Osteocyte (in vitro differentiated cells): ENCODE data around the gene ITGAD. TPM values are rescaled to one million over a fixed set of nuclear protein-coding genes. Genes with fewer than 3 reads are reported as not detected.
A peak's percentile ranks its signal among the peaks of the same experiment; 100 is the strongest.

Experiments used
- DNase-seq: peaks from one replicate; pipeline ENCODE4 v3.0.0; 2021; ENCODE audit warnings: mixed read lengths; ENCODE audit not compliant: unreplicated experiment; ENCODE audit errors: extremely low spot score
- H3K27ac Mint-ChIP-seq: one replicate; pipeline ENCODE4 v1.8.0; 2021; ENCODE audit warnings: mild to moderate bottlenecking, mixed read lengths; ENCODE audit not compliant: unreplicated experiment
- H3K27me3 Mint-ChIP-seq: one replicate; pipeline ENCODE4 v1.8.0; 2021; ENCODE audit warnings: mixed read lengths; ENCODE audit not compliant: unreplicated experiment
- H3K36me3 Mint-ChIP-seq: one replicate; pipeline ENCODE4 v1.8.0; 2021; ENCODE audit warnings: mixed read lengths; ENCODE audit not compliant: unreplicated experiment
- H3K4me1 Mint-ChIP-seq: one replicate; pipeline ENCODE4 v1.8.0; 2021; ENCODE audit warnings: mixed read lengths; ENCODE audit not compliant: unreplicated experiment
- H3K4me3 Mint-ChIP-seq: one replicate; pipeline ENCODE4 v1.8.0; 2021; ENCODE audit warnings: mild to moderate bottlenecking, moderate library complexity, mixed read lengths; ENCODE audit not compliant: unreplicated experiment
- H3K9me3 Mint-ChIP-seq: one replicate; pipeline ENCODE4 v1.8.0; 2021; ENCODE audit warnings: mixed read lengths; ENCODE audit not compliant: unreplicated experiment
- total RNA-seq: library from RNA; stranded (reverse); gene quantifications from 2 replicates; pipeline ENCODE4 v1.2.1, GENCODE V29; 2021
- TF ChIP-seq, protein P1 (sequence below): fragments of 200-600 bp; sonication (generic); IDR thresholded peaks from 2 replicates; pipeline ENCODE4 v1.5.0; 2021; ENCODE audit warnings: antibody characterized with exemption, mild to moderate bottlenecking, moderate library complexity

ITGAD gene
- total RNA-seq, 1 donor from 2014 or later = not detected

GRCh38 chr16:31473264-31473984 is 80.3 kb downstream of the ITGAD start:
- TF ChIP-seq, protein P1, sequence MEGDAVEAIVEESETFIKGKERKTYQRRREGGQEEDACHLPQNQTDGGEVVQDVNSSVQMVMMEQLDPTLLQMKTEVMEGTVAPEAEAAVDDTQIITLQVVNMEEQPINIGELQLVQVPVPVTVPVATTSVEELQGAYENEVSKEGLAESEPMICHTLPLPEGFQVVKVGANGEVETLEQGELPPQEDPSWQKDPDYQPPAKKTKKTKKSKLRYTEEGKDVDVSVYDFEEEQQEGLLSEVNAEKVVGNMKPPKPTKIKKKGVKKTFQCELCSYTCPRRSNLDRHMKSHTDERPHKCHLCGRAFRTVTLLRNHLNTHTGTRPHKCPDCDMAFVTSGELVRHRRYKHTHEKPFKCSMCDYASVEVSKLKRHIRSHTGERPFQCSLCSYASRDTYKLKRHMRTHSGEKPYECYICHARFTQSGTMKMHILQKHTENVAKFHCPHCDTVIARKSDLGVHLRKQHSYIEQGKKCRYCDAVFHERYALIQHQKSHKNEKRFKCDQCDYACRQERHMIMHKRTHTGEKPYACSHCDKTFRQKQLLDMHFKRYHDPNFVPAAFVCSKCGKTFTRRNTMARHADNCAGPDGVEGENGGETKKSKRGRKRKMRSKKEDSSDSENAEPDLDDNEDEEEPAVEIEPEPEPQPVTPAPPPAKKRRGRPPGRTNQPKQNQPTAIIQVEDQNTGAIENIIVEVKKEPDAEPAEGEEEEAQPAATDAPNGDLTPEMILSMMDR = no peak
- DNase-seq = no peak
- no peaks in the 10 kb centered on the region for H3K27me3 Mint-ChIP-seq
- H3K27ac Mint-ChIP-seq = peak overlapping the region; percentile 95
- H3K4me3 Mint-ChIP-seq = peak overlapping the region; percentile 89
- peaks cover 26% of the 10 kb centered on the region for H3K36me3 Mint-ChIP-seq
- H3K9me3 Mint-ChIP-seq = no peaks in the 10 kb centered on the region
- H3K4me1 Mint-ChIP-seq = peaks cover 35% of the 10 kb centered on the region

GRCh38 chr16:31474173-31474714 is 81.1 kb downstream of the ITGAD start:
- H3K36me3 Mint-ChIP-seq = peaks cover 26% of the 10 kb centered on the region
- no peak overlapping the region for H3K4me3 Mint-ChIP-seq

GRCh38 chr16:31474773-31475738 is 81.9 kb downstream of the ITGAD start:
- Mint-ChIP-seq H3K4me3 (no peak overlapping the region), H3K9me3 (no peaks in the 10 kb centered on the region), H3K4me1 (peaks cover 35% of the 10 kb centered on the region), H3K27me3 (no peaks in the 10 kb centered on the region), H3K36me3 (peaks cover 26% of the 10 kb centered on the region), H3K27ac (peak overlapping the region; percentile 31)
- TF ChIP-seq, protein P1 = no peak
- DNase-seq = no peak

More at GRCh38 chr16:31474173-31474714, 81.1 kb downstream of the ITGAD start:
- no peak for DNase-seq
- H3K4me1 Mint-ChIP-seq = peaks cover 35% of the 10 kb centered on the region
- peak overlapping the region; percentile 31 for H3K27ac Mint-ChIP-seq
- H3K9me3 Mint-ChIP-seq = no peaks in the 10 kb centered on the region
- TF ChIP-seq, protein P1 = no peak
- no peaks in the 10 kb centered on the region for H3K27me3 Mint-ChIP-seq

GRCh38 chr16:31475946-31476302 is 82.8 kb downstream of the ITGAD start:
- Mint-ChIP-seq H3K27me3 (no peaks in the 10 kb centered on the region), H3K9me3 (no peaks in the 10 kb centered on the region), H3K4me3 (no peak overlapping the region), H3K27ac (no peak overlapping the region), H3K4me1 (peaks cover 34% of the 10 kb centered on the region), H3K36me3 (peaks cover 26% of the 10 kb centered on the region)
- DNase-seq = no peak
- TF ChIP-seq, protein P1 = no peak

Other genes starting within 250 kb of the ITGAD start
- gene PRSS36, start 243.3 kb upstream of the ITGAD start, total RNA-seq = 0.67 and 0.76 TPM in 2 replicates
- gene FUS, start 213.2 kb upstream of the ITGAD start, total RNA-seq = 334 and 346 TPM in 2 replicates
- gene PYCARD, start 190.6 kb upstream of the ITGAD start, total RNA-seq = 5.5 and 6.1 TPM in 2 replicates
- gene TRIM72, start 179.2 kb upstream of the ITGAD start, total RNA-seq = not detected in 2 replicates
- not detected in 2 replicates for gene PYDC1, start 176.2 kb upstream of the ITGAD start, total RNA-seq
- gene ITGAM, start 133.4 kb upstream of the ITGAD start, total RNA-seq = not detected in 2 replicates
- not detected in 2 replicates for gene ITGAX, start 38.2 kb upstream of the ITGAD start, total RNA-seq
- gene COX6A2, start 35.0 kb downstream of the ITGAD start, total RNA-seq = not detected in 2 replicates
- gene ZNF843, start 49.5 kb downstream of the ITGAD start, total RNA-seq = 2.9 and 3.2 TPM in 2 replicates
- gene ARMC5, start 66.2 kb downstream of the ITGAD start, total RNA-seq = 12.3 and 12.8 TPM in 2 replicates
- 112 and 120 TPM in 2 replicates for gene TGFB1I1, start 78.8 kb downstream of the ITGAD start, total RNA-seq
- not detected in 2 replicates for gene SLC5A2, start 89.8 kb downstream of the ITGAD start, total RNA-seq
- 72.5 and 76.8 TPM in 2 replicates for gene RUSF1, start 115.1 kb downstream of the ITGAD start, total RNA-seq
- gene AHSP, start 134.6 kb downstream of the ITGAD start, total RNA-seq = not detected in 2 replicates